Right forelimb (tissue), 1 donor: ENCODE measurements around the gene ZC3HAV1.
"Not testable (repeated sequence)": the region's sequence is repeated elsewhere in the genome, so short reads cannot be mapped to it uniquely, and the experiment has no call there.

Experiments used
- DNase-seq: peaks from one replicate; pipeline ENCODE4 v3.0.0-alpha.2; 2018

ZC3HAV1 gene

GRCh38 chr7:139109188-139109982 is at the start of gene ZC3HAV1:
Gene ZC3HAV1, minus strand, starts transcription at chr7:139109720. Its CDS starts 389 bp downstream, at chr7:139109331.
- peak; percentile 89 for DNase-seq

- DNase-seq: no peak
These were observed 44.3 kb upstream of the ZC3HAV1 start for GRCh38 chr7:139153832-139154231.

- no peak for DNase-seq
These were observed 42.6 kb upstream of the ZC3HAV1 start for GRCh38 chr7:139152149-139152548.

- no peak for DNase-seq
These were observed 29.6 kb upstream of the ZC3HAV1 start for GRCh38 chr7:139139150-139139549.

- DNase-seq: peak; percentile 93
These were observed 24.0 kb upstream of the ZC3HAV1 start for GRCh38 chr7:139133335-139134139.

- no peak for DNase-seq
These were observed 23.4 kb upstream of the ZC3HAV1 start for GRCh38 chr7:139132887-139133286.

GRCh38 chr7:139131601-139132041 is 22.1 kb upstream of the ZC3HAV1 start:
- DNase-seq: no peak

- DNase-seq: not testable (repeated sequence)
These were observed 20.3 kb upstream of the ZC3HAV1 start for GRCh38 chr7:139129814-139130213.

- DNase-seq: no peak
These were observed 18.1 kb upstream of the ZC3HAV1 start for GRCh38 chr7:139127648-139128047.

- DNase-seq: no peak
These were observed 16.1 kb upstream of the ZC3HAV1 start for GRCh38 chr7:139125657-139126056.

- DNase-seq: not testable (repeated sequence)
These were observed 15.5 kb upstream of the ZC3HAV1 start for GRCh38 chr7:139124995-139125394.

- no peak for DNase-seq
These were observed 14.8 kb upstream of the ZC3HAV1 start for GRCh38 chr7:139124084-139124914.

GRCh38 chr7:139119486-139119849 is 9.9 kb upstream of the ZC3HAV1 start:
- DNase-seq: no peak

- DNase-seq: no peak
These were observed 9.4 kb upstream of the ZC3HAV1 start for GRCh38 chr7:139118805-139119485.

- no peak for DNase-seq
These were observed 8.8 kb upstream of the ZC3HAV1 start for GRCh38 chr7:139118234-139118804.

- DNase-seq: no peak
These were observed 8.2 kb upstream of the ZC3HAV1 start for GRCh38 chr7:139117599-139118233.

GRCh38 chr7:139116999-139117398 is 7.5 kb upstream of the ZC3HAV1 start:
- no peak for DNase-seq

- DNase-seq: no peak
These were observed 5.6 kb upstream of the ZC3HAV1 start for GRCh38 chr7:139115104-139115503.

- no peak for DNase-seq
These were observed 5.1 kb upstream of the ZC3HAV1 start for GRCh38 chr7:139114585-139114984.

- no peak for DNase-seq
These were observed 4.5 kb upstream of the ZC3HAV1 start for GRCh38 chr7:139114018-139114417.

GRCh38 chr7:139112741-139113250 is 3.3 kb upstream of the ZC3HAV1 start:
- DNase-seq: no peak
